Measurements from ENCODE around the gene AIFM1. TPM values are rescaled to one million over a fixed set of nuclear protein-coding genes. Genes with fewer than 3 reads are reported as not detected.

The AIFM1 gene
- total and polyA plus RNA-seq, 4 donors, result 14.4 to 35.8 (median 31.2) TPM

DNA sequence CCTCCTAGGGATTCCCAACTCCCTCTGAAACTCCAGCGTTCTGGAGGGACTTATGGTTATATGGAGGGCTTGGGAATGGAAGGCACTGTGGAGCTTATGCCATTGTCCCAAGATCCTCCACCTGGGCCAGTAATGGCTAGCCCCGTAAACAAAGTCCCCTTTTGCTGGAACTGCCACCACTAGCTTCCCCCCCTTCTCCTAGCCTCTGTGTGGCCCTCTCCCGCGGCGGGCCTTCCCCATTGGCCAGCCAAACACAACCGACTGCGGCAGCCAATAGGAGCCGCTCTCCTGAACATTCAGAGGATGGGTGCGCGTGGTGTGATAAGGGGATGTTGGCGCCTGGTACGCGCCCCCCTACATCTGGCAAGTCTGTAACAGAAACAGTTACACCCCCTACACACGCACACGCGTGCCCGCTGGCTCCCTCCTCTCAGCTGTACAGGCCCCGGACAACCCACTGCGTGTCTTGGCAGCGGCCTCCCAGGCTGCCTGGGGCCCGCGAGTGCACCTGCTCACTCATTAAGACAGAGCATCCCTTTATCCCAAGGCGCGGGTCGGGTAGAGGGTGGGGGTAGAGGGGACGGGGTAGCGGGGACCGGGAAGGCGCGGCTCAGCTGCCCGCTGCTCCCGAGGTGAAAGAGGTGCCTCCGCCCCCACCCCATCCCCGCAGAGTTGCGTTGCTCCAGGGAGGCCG is 5.3 kb upstream of the AIFM1 start:
- H3K9me3 ChIP-seq (ENCODE audit: control insufficient read depth in 4 of 4, insufficient read depth in 3 of 4, low read length in 3 of 4), result peaks cover 0 to 1% (median 0%) of the 10 kb centered on the region in 4 donors
- H3K4me1 ChIP-seq (ENCODE audit: control insufficient read depth in 5 of 5, insufficient read depth in 5 of 5, low read length in 5 of 5), result peaks cover 0 to 13% (median 4%) of the 10 kb centered on the region in 5 donors
- no peak overlapping the region for H3K4me3 ChIP-seq
- H3K36me3 ChIP-seq (ENCODE audit: control insufficient read depth in 4 of 4, insufficient read depth in 4 of 4, low read length in 4 of 4), result no peaks in the 10 kb centered on the region
- no peak overlapping the region for H3K27ac ChIP-seq (ENCODE audit: low read depth in 1 of 2, low read length in 1 of 2)
- TF ChIP-seq, protein P1, sequence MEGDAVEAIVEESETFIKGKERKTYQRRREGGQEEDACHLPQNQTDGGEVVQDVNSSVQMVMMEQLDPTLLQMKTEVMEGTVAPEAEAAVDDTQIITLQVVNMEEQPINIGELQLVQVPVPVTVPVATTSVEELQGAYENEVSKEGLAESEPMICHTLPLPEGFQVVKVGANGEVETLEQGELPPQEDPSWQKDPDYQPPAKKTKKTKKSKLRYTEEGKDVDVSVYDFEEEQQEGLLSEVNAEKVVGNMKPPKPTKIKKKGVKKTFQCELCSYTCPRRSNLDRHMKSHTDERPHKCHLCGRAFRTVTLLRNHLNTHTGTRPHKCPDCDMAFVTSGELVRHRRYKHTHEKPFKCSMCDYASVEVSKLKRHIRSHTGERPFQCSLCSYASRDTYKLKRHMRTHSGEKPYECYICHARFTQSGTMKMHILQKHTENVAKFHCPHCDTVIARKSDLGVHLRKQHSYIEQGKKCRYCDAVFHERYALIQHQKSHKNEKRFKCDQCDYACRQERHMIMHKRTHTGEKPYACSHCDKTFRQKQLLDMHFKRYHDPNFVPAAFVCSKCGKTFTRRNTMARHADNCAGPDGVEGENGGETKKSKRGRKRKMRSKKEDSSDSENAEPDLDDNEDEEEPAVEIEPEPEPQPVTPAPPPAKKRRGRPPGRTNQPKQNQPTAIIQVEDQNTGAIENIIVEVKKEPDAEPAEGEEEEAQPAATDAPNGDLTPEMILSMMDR (IDR thresholded peaks at IDR 0.05; ENCODE audit: control extremely low read depth, extremely low read depth), result no peak
- no peak overlapping the region for H3K9ac ChIP-seq (ENCODE audit: insufficient read depth in 1 of 2, low read length in 2 of 2)
- peak in 2 of 3 donors; percentile 17 to 23 for DNase-seq
- H3K27me3 ChIP-seq (ENCODE audit: control insufficient read depth in 3 of 3, insufficient read depth in 3 of 3, low read length in 2 of 3), result peaks cover 0 to 8% (median 5%) of the 10 kb centered on the region in 3 donors
- ATAC-seq (ENCODE audit: insufficient read depth, low FRiP score), result peak; percentile 13
- 1 to 35% methylated on average over 22 to 36 of the region's 36 CpGs for WGBS, 2 donors

- Histone ChIP-seq H3K9ac (ENCODE audit: insufficient read depth in 1 of 2, low read length in 2 of 2) (no peak overlapping the region), H3K4me1 (ENCODE audit: control insufficient read depth in 5 of 5, insufficient read depth in 5 of 5, low read length in 5 of 5) (peaks cover 0 to 16% (median 3%) of the 10 kb centered on the region in 5 donors)
These were observed 1.4 kb upstream of the AIFM1 start for GRCh38 chrX:130167040-130167439.

GRCh38 chrX:130166503-130166777 is 799 bp upstream of the AIFM1 start:
- WGBS, 2 donors, result 0 to 39% methylated on average over 4 of the region's 4 CpGs
- peaks cover 0 to 13% (median 0%) of the 10 kb centered on the region in 5 donors for H3K4me1 ChIP-seq (ENCODE audit: control insufficient read depth in 5 of 5, insufficient read depth in 5 of 5, low read length in 5 of 5)
- H3K27me3 ChIP-seq (ENCODE audit: control insufficient read depth in 3 of 3, insufficient read depth in 3 of 3, low read length in 2 of 3), result peaks cover 3 to 6% (median 5%) of the 10 kb centered on the region in 3 donors
- H3K36me3 ChIP-seq (ENCODE audit: control insufficient read depth in 4 of 4, insufficient read depth in 4 of 4, low read length in 4 of 4), result no peaks in the 10 kb centered on the region
- H3K9me3 ChIP-seq (ENCODE audit: control insufficient read depth in 4 of 4, insufficient read depth in 3 of 4, low read length in 3 of 4), result peaks cover 0 to 5% (median 0%) of the 10 kb centered on the region in 4 donors
- peak overlapping the region in 1 of 2 donors; percentile 78 for H3K9ac ChIP-seq (ENCODE audit: insufficient read depth in 1 of 2, low read length in 2 of 2)
- peak overlapping the region; percentile 88 to 96 for H3K27ac ChIP-seq (ENCODE audit: low read depth in 1 of 2, low read length in 1 of 2)
- DNase-seq (no peak), ATAC-seq (ENCODE audit: insufficient read depth, low FRiP score) (no peak)
- TF ChIP-seq, protein P1 (IDR thresholded peaks at IDR 0.05; ENCODE audit: control extremely low read depth, extremely low read depth), result no peak
- peak overlapping the region; percentile 18 for H3K4me3 ChIP-seq

More at GRCh38 chrX:130167040-130167439, 1.4 kb upstream of the AIFM1 start:
- no peak for ATAC-seq (ENCODE audit: insufficient read depth, low FRiP score)
- H3K27me3 ChIP-seq (ENCODE audit: control insufficient read depth in 3 of 3, insufficient read depth in 3 of 3, low read length in 2 of 3), result peaks cover 3 to 6% (median 5%) of the 10 kb centered on the region in 3 donors
- no peak for DNase-seq
- H3K27ac ChIP-seq (ENCODE audit: low read depth in 1 of 2, low read length in 1 of 2), result peak overlapping the region in 1 of 2 donors; percentile 96
- peaks cover 0 to 5% (median 0%) of the 10 kb centered on the region in 4 donors for H3K9me3 ChIP-seq (ENCODE audit: control insufficient read depth in 4 of 4, insufficient read depth in 3 of 4, low read length in 3 of 4)
- 62 to 75% methylated on average over 4 of the region's 4 CpGs for WGBS, 2 donors
- no peak overlapping the region for H3K4me3 ChIP-seq
- TF ChIP-seq, protein P1 (IDR thresholded peaks at IDR 0.05; ENCODE audit: control extremely low read depth, extremely low read depth), result no peak
- no peaks in the 10 kb centered on the region for H3K36me3 ChIP-seq (ENCODE audit: control insufficient read depth in 4 of 4, insufficient read depth in 4 of 4, low read length in 4 of 4)

Data from lung (tissue), 12 donors.